SK-N-SH treated with all-trans-retinoic acid at 6 μM for 48 hours (cell line): ENCODE data around the gene ART1.

Source experiments
- ATAC-seq: fragments of 200-7000 bp; cut with Tn5 transposase; 3 replicates; pipeline ENCODE4 v1.9.1; 2020; ENCODE audit warnings: mild to moderate bottlenecking, moderate library complexity
- ARNTL ChIP-seq: fragments of 450-650 bp; formaldehyde crosslinking; IDR thresholded peaks from 2 replicates; pipeline ENCODE4 v1.5.0; 2020; ENCODE audit warnings: low read depth, mild to moderate bottlenecking, moderate library complexity, borderline replicate concordance
- BACH2 ChIP-seq: fragments of 250-450 bp; sonication (Bioruptor Pico); IDR thresholded peaks from 2 replicates; pipeline ENCODE4 v1.9.0; 2021; ENCODE audit warnings: mild to moderate bottlenecking, borderline replicate concordance
- CREB5 ChIP-seq: fragments of 250-450 bp; sonication (Bioruptor Pico); IDR thresholded peaks from 2 replicates; pipeline ENCODE4 v1.5.1; 2020; ENCODE audit warnings: low read depth, mild to moderate bottlenecking, moderate library complexity
- CSDC2 ChIP-seq: fragments of 250-450 bp; sonication (Bioruptor Pico); IDR thresholded peaks from 2 replicates; pipeline ENCODE4 v1.5.0; 2020; ENCODE audit warnings: mild to moderate bottlenecking, moderate library complexity
- ESRRG ChIP-seq: fragments of 250-450 bp; sonication (Bioruptor Pico); IDR thresholded peaks from 2 replicates; pipeline ENCODE4 v1.6.1; 2021; ENCODE audit warnings: mild to moderate bottlenecking
- GLIS3 ChIP-seq: fragments of 250-450 bp; sonication (Bioruptor Pico); IDR thresholded peaks from 2 replicates; pipeline ENCODE4 v1.5.0; 2020; ENCODE audit warnings: mild to moderate bottlenecking, moderate library complexity
- ISL1 ChIP-seq: fragments of 250-450 bp; sonication (Bioruptor Pico); IDR thresholded peaks from 2 replicates; pipeline ENCODE4 v2.1.2; 2022; ENCODE audit warnings: mild to moderate bottlenecking, moderate library complexity
- OSR1 ChIP-seq: fragments of 250-450 bp; sonication (Bioruptor Pico); IDR thresholded peaks from 2 replicates; pipeline ENCODE4 v1.8.0; 2022; ENCODE audit warnings: moderate library complexity, mild to moderate bottlenecking, inconsistent platforms
- PPARA ChIP-seq: fragments of 250-450 bp; sonication (Bioruptor Pico); IDR thresholded peaks from 2 replicates; pipeline ENCODE4 v1.5.0; 2020; ENCODE audit warnings: mild to moderate bottlenecking, borderline replicate concordance
- RARB ChIP-seq: fragments of 250-450 bp; sonication (Bioruptor Pico); IDR thresholded peaks from 2 replicates; pipeline ENCODE4 v1.8.0; 2021; ENCODE audit warnings: mild to moderate bottlenecking, moderate library complexity
- SNAI2 ChIP-seq: fragments of 250-450 bp; sonication (Bioruptor Pico); IDR thresholded peaks from 2 replicates; pipeline ENCODE4 v1.5.0; 2020; ENCODE audit warnings: mild to moderate bottlenecking, moderate library complexity
- TOX ChIP-seq: fragments of 250-450 bp; sonication (Bioruptor Pico); IDR thresholded peaks from 2 replicates; pipeline ENCODE4 v1.8.0; 2021; ENCODE audit warnings: mild to moderate bottlenecking, moderate library complexity, borderline replicate concordance
- TSHZ2 ChIP-seq: fragments of 250-450 bp; sonication (Bioruptor Pico); IDR thresholded peaks from 2 replicates; pipeline ENCODE4 v1.5.0; 2020; ENCODE audit warnings: mild to moderate bottlenecking, moderate library complexity
- ZC3H10 ChIP-seq: fragments of 250-450 bp; sonication (Bioruptor Pico); IDR thresholded peaks from 2 replicates; pipeline ENCODE4 v1.5.1; 2021; ENCODE audit warnings: mild to moderate bottlenecking, moderate library complexity
- ZFP30 ChIP-seq: fragments of 450-650 bp; formaldehyde crosslinking; IDR thresholded peaks from 2 replicates; pipeline ENCODE4 v1.5.0; 2022; ENCODE audit warnings: mild to moderate bottlenecking, moderate library complexity
- ZNF565 ChIP-seq: fragments of 450-650 bp; formaldehyde crosslinking; conservative IDR thresholded peaks from 2 replicates; pipeline ENCODE4 v1.5.0; 2020; ENCODE audit warnings: low read depth, mild to moderate bottlenecking, moderate library complexity
- ZNF70 ChIP-seq: fragments of 450-650 bp; formaldehyde crosslinking; IDR thresholded peaks from 2 replicates; pipeline ENCODE4 v1.5.0; 2020; ENCODE audit warnings: mild to moderate bottlenecking, moderate library complexity
- TF ChIP-seq, protein P1 (sequence below): fragments of 250-450 bp; sonication (Bioruptor Pico); IDR thresholded peaks from 2 replicates; pipeline ENCODE4 v1.8.0; 2020; ENCODE audit warnings: mild to moderate bottlenecking, moderate library complexity, borderline replicate concordance
- TF ChIP-seq, protein P2 (sequence below): fragments of 250-450 bp; sonication (Bioruptor Pico); IDR thresholded peaks from 2 replicates; pipeline ENCODE4 v1.8.0; 2021; ENCODE audit warnings: low read depth, mild to moderate bottlenecking, moderate library complexity, borderline replicate concordance
- TF ChIP-seq, protein P3 (sequence below): fragments of 250-450 bp; sonication (Bioruptor Pico); IDR thresholded peaks from 2 replicates; pipeline ENCODE4 v1.5.1; 2021; ENCODE audit warnings: mild to moderate bottlenecking, moderate library complexity

ART1 gene

DNA sequence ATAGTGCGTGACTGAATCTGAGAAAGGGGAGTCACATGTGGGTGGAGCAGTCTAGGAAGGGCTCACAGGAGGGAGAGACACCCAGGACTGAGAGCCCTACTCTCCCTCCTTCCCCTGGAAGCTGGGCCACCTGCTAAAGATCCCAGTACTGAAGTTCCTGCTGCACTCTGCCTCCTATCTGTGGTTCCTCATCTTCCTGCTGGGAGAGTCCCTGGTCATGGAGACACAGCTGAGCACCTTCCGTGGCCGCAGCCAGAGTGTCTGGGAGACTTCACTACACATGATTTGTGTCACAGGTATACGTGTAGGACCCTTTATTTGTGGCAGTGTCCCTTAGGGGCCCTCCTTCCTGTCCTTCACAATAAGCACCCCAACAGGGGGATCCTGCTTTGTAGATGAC is 22.4 kb upstream of the ART1 start:
- TF ChIP-seq RARB (CRISPR knock-in tag) (no peak), GLIS3 (CRISPR knock-in tag) (no peak), BACH2 (CRISPR knock-in tag) (no peak), ARNTL (CRISPR knock-in tag) (no peak), ESRRG (CRISPR knock-in tag) (no peak), ISL1 (CRISPR knock-in tag) (no peak), CREB5 (CRISPR knock-in tag) (no peak), PPARA (CRISPR knock-in tag) (no peak)
- TF ChIP-seq, protein P1, sequence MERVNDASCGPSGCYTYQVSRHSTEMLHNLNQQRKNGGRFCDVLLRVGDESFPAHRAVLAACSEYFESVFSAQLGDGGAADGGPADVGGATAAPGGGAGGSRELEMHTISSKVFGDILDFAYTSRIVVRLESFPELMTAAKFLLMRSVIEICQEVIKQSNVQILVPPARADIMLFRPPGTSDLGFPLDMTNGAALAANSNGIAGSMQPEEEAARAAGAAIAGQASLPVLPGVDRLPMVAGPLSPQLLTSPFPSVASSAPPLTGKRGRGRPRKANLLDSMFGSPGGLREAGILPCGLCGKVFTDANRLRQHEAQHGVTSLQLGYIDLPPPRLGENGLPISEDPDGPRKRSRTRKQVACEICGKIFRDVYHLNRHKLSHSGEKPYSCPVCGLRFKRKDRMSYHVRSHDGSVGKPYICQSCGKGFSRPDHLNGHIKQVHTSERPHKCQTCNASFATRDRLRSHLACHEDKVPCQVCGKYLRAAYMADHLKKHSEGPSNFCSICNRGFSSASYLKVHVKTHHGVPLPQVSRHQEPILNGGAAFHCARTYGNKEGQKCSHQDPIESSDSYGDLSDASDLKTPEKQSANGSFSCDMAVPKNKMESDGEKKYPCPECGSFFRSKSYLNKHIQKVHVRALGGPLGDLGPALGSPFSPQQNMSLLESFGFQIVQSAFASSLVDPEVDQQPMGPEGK (CRISPR knock-in tag), result no peak
- ATAC-seq, result no peak

- no peak for ATAC-seq
- no peak for TF ChIP-seq ZNF70 (CRISPR knock-in tag)
- TF ChIP-seq, protein P2, sequence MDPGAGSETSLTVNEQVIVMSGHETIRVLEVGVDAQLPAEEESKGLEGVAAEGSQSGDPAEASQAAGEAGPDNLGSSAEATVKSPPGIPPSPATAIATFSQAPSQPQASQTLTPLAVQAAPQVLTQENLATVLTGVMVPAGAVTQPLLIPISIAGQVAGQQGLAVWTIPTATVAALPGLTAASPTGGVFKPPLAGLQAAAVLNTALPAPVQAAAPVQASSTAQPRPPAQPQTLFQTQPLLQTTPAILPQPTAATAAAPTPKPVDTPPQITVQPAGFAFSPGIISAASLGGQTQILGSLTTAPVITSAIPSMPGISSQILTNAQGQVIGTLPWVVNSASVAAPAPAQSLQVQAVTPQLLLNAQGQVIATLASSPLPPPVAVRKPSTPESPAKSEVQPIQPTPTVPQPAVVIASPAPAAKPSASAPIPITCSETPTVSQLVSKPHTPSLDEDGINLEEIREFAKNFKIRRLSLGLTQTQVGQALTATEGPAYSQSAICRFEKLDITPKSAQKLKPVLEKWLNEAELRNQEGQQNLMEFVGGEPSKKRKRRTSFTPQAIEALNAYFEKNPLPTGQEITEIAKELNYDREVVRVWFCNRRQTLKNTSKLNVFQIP, result no peak
- TF ChIP-seq GLIS3 (CRISPR knock-in tag), result no peak
- no peak for TF ChIP-seq SNAI2
- no peak for TF ChIP-seq ZNF565 (CRISPR knock-in tag)
- no peak for TF ChIP-seq ZC3H10 (CRISPR knock-in tag)
- TF ChIP-seq TOX (CRISPR knock-in tag), result no peak
- TF ChIP-seq BACH2 (CRISPR knock-in tag), result no peak
- no peak for TF ChIP-seq ZFP30
- no peak for TF ChIP-seq TSHZ2
- TF ChIP-seq, protein P3, sequence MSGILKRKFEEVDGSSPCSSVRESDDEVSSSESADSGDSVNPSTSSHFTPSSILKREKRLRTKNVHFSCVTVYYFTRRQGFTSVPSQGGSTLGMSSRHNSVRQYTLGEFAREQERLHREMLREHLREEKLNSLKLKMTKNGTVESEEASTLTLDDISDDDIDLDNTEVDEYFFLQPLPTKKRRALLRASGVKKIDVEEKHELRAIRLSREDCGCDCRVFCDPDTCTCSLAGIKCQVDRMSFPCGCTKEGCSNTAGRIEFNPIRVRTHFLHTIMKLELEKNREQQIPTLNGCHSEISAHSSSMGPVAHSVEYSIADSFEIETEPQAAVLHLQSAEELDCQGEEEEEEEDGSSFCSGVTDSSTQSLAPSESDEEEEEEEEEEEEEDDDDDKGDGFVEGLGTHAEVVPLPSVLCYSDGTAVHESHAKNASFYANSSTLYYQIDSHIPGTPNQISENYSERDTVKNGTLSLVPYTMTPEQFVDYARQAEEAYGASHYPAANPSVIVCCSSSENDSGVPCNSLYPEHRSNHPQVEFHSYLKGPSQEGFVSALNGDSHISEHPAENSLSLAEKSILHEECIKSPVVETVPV (CRISPR knock-in tag), result no peak
- TF ChIP-seq ISL1 (CRISPR knock-in tag), result no peak
- no peak for TF ChIP-seq ARNTL (CRISPR knock-in tag)
- no peak for TF ChIP-seq RARB (CRISPR knock-in tag)
- TF ChIP-seq CSDC2 (CRISPR knock-in tag), result no peak
- no peak for TF ChIP-seq OSR1 (CRISPR knock-in tag)
Observed at GRCh38 chr11:3623121-3623520, 21.8 kb upstream of the ART1 start.

DNA sequence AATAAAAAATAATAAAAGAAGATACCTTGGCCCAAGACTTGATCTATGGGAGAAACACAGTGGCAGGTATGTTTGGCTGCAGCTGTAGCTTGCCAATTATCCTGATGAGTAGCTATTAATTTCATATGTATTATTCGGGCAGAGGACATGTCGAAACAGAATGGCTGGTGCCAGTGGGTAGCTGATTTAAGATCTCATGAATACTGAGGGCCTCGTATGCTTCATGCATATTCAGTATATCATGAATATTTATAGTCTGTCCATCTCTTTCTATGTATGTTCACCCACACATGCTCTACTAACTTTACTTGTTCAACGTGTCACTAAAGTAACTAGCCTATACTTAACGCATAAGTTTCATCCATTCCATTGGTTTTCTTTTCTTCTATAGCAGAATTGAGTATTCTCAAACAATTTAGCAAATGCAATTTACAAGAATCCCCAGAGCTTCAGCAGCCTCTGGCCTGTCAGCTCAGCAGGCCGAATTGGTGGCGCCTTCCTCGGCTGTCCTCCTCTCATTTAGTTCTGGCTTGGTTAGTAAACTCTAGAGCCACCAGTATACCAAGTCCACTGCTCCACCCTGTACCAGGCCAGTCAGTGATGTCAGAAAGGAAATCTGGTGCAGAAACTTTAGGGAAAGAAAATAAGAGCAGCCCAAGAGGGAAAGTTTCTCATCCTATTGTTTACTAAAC is 21.0 kb upstream of the ART1 start:
- ATAC-seq, result no peak

More for the DNA sequence above, 21.0 kb upstream of the ART1 start:
- TF ChIP-seq ISL1 (CRISPR knock-in tag) (no peak), TSHZ2 (no peak), CREB5 (CRISPR knock-in tag) (no peak), OSR1 (CRISPR knock-in tag) (no peak), TOX (CRISPR knock-in tag) (no peak)
